ENCODE data around the gene NLRC5. TPM values are rescaled to one million over a fixed set of nuclear protein-coding genes. Genes with fewer than 3 reads are reported as not detected.

The NLRC5 gene
- total RNA-seq, 1 donor from 2014 or later, result 47.5 TPM

DNA sequence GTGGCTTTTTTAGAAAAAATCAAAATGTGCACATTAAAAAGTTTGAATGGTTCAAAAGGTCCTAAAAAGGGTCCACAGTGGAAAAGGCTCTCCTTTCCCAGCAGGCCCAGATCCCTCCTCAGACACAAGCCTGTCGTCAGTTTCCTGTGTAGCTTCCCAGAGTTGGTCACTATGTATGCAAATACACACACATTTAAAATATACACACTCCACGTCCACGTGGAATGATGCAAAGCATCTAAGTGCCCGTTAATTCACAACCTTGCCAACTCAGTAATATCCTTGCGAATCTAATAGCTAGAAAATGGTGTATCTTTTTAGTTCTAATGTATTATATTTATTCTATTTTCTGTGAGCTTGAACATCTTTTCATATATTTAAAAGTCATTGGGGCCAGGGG lies 17.7 kb downstream of the NLRC5 start:
- intact Hi-C loops (cut with DNase I), result no loop called here
- DNase-seq (no peak), ATAC-seq (no peak)
- Histone ChIP-seq H3K36me3 (peaks cover 7% of the 10 kb centered on the region), H3K9me3 (no peaks in the 10 kb centered on the region), H3K4me1 (peaks cover 3% of the 10 kb centered on the region), H3K4me3 (no peak overlapping the region), H3K27me3 (ENCODE audit: low read depth) (no peaks in the 10 kb centered on the region), H3K27ac (no peak overlapping the region)
- TF ChIP-seq, protein P1, sequence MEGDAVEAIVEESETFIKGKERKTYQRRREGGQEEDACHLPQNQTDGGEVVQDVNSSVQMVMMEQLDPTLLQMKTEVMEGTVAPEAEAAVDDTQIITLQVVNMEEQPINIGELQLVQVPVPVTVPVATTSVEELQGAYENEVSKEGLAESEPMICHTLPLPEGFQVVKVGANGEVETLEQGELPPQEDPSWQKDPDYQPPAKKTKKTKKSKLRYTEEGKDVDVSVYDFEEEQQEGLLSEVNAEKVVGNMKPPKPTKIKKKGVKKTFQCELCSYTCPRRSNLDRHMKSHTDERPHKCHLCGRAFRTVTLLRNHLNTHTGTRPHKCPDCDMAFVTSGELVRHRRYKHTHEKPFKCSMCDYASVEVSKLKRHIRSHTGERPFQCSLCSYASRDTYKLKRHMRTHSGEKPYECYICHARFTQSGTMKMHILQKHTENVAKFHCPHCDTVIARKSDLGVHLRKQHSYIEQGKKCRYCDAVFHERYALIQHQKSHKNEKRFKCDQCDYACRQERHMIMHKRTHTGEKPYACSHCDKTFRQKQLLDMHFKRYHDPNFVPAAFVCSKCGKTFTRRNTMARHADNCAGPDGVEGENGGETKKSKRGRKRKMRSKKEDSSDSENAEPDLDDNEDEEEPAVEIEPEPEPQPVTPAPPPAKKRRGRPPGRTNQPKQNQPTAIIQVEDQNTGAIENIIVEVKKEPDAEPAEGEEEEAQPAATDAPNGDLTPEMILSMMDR (IDR thresholded peaks at IDR 0.05), result no peak

DNA sequence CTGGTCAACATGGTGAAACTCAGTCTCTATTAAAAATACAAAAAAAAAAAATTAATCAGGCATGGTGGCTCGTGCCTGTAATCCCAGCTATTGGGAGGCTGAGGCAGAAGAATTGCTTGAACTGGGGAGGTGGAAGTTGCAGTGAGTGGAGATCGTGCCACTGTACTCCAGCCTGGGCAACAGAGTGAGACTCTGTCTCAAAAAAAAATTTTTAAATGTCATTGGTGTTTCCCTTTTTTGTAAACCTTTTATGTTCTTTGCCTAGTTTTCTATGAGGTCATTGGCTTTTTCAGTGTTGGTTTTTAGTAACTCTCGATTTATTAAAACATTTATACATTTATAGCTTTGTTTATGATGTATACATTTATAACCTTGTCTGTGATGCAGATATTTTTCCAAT lies 18.2 kb downstream of the NLRC5 start:
- intact Hi-C loops (cut with DNase I), result no loop called here
- TF ChIP-seq, protein P1 (IDR thresholded peaks at IDR 0.05), result no peak
- H3K27me3 ChIP-seq (ENCODE audit: low read depth), result no peaks in the 10 kb centered on the region
- peaks cover 3% of the 10 kb centered on the region for H3K4me1 ChIP-seq
- H3K4me3 ChIP-seq, result no peak overlapping the region
- peaks cover 7% of the 10 kb centered on the region for H3K36me3 ChIP-seq
- ATAC-seq (no peak), DNase-seq (no peak)
- no peak overlapping the region for H3K27ac ChIP-seq
- no peaks in the 10 kb centered on the region for H3K9me3 ChIP-seq

DNA sequence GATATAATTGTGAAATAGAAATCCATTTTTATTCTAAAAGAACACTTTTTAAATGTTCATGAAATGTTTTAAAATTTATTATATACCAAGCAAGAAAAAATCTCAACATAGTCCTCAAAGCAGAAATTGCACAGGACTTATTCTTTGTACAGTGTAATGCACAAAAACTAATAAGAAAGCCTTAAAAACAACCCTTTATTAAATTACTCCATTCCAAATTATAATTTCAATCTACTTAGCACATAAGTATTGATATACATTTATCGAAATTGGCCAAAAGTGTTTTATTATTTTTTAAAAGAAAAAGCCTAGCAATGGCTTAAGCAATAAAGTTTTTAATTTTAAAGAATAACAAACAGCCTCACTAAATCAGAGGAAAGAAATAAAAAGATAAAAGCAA lies 19.1 kb downstream of the NLRC5 start:
- no peaks in the 10 kb centered on the region for H3K27me3 ChIP-seq (ENCODE audit: low read depth)
- ATAC-seq (no peak), DNase-seq (no peak)
- no peak overlapping the region for H3K4me3 ChIP-seq
- H3K4me1 ChIP-seq, result peaks cover 8% of the 10 kb centered on the region
- intact Hi-C loops (cut with DNase I), result no loop called here
- TF ChIP-seq, protein P1 (IDR thresholded peaks at IDR 0.05), result no peak
- H3K9me3 ChIP-seq, result no peaks in the 10 kb centered on the region
- no peak overlapping the region for H3K27ac ChIP-seq
- peaks cover 7% of the 10 kb centered on the region for H3K36me3 ChIP-seq

DNA sequence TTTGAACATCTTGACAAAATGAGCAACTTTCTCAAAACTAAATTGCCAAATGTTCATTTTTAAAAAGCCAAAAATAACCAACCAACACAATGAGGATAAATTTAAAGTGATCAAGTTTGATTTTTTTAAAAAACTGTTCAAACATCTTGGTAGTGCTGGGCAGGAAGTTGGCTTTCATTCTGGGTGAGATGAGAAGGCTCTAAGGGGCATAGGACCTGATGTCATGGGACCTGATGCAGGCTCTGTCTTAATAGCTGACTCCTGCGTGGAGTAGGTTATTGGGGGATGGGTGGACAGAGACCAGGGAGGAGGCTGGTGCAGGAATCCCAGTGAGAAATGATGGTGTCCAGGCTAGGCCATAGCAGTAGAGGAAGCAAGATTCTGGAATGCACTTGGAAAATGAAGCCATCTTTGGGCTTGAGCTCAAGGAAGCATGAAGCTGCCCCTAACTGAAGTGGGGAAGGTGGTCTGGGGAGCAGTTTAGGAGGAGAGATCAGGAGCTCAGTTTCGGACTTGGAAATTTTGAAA lies 20.4 kb downstream of the NLRC5 start:
- TF ChIP-seq, protein P1 (IDR thresholded peaks at IDR 0.05), result no peak
- no peak overlapping the region for H3K4me3 ChIP-seq
- DNase-seq, result no peak
- no peak overlapping the region for H3K27ac ChIP-seq
- H3K36me3 ChIP-seq, result peaks cover under 1% of the 10 kb centered on the region
- intact Hi-C loops (cut with DNase I), result no loop called here
- H3K4me1 ChIP-seq, result peaks cover 16% of the 10 kb centered on the region
- ATAC-seq, result no peak
- no peaks in the 10 kb centered on the region for H3K27me3 ChIP-seq (ENCODE audit: low read depth)
- H3K9me3 ChIP-seq, result no peaks in the 10 kb centered on the region

DNA sequence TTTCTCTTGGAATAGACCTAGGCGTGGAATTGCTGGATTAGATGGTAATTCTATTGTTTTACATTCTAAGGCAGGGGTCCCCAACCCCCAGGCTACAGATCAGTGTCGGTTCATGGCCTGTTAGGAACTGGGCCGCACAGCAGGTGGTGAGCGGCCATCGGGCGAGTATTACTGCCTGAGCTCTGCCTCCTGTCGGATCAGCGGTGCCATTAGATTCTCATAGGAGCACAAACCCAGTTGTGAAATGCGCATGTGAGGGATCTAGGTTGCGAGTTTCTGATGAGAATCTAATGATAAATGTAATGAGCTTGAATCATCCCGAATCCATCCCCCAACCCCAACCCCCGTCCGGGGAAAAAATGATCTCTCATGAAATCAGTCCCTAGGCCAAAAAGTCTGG lies 23.0 kb downstream of the NLRC5 start:
- ATAC-seq (no peak), DNase-seq (no peak)
- H3K9me3 ChIP-seq, result no peaks in the 10 kb centered on the region
- H3K4me3 ChIP-seq, result no peak overlapping the region
- peaks cover 16% of the 10 kb centered on the region for H3K4me1 ChIP-seq
- intact Hi-C loops (cut with DNase I), result no loop called here
- no peak overlapping the region for H3K27ac ChIP-seq
- no peaks in the 10 kb centered on the region for H3K27me3 ChIP-seq (ENCODE audit: low read depth)
- TF ChIP-seq, protein P1 (IDR thresholded peaks at IDR 0.05), result no peak
- no peaks in the 10 kb centered on the region for H3K36me3 ChIP-seq

DNA sequence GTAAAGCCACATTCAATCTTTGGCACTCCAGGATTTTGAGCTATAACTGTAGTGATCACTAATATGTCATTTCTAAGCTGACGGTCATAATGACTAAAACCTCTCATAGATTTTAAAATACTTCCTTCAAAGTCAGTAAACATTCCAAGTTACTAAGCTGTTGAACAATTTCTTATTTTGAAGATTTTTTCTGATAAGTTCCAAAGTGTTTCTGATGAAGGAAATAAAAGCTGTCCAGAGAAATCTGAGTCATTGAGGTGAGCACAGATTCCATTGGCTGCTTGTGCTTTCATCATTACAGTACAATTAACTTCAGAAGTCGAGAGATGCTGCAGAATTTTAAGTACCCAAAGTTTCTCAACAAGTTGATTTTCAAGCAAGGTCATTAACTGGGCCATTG lies 23.9 kb downstream of the NLRC5 start:
- peaks cover 16% of the 10 kb centered on the region for H3K4me1 ChIP-seq
- no peaks in the 10 kb centered on the region for H3K27me3 ChIP-seq (ENCODE audit: low read depth)
- peak in 1 of 2 donors; percentile 43 for ATAC-seq
- intact Hi-C loops (cut with DNase I), result no loop called here
- DNase-seq, result no peak
- peaks cover 4% of the 10 kb centered on the region for H3K36me3 ChIP-seq
- no peaks in the 10 kb centered on the region for H3K9me3 ChIP-seq
- no peak overlapping the region for H3K4me3 ChIP-seq
- H3K27ac ChIP-seq, result no peak overlapping the region
- TF ChIP-seq, protein P1 (IDR thresholded peaks at IDR 0.05), result no peak

Data from lower lobe of right lung (tissue), 2 donors.